Measurements from ENCODE around the gene CCNL2. TPM values are rescaled to one million over a fixed set of nuclear protein-coding genes. Genes with fewer than 3 reads are reported as not detected.
A peak's percentile ranks its signal among the peaks of the same experiment; 100 is the strongest.

The CCNL2 gene
- total and polyA plus RNA-seq, 12 donors, result 53.4 to 893 (median 168) TPM

- DNase-seq, result peak in 4 of 7 donors; percentile 59 to 72 (median 64)
- WGBS, 4 donors, result 0 to 1% (median 1%) methylated on average over 42 to 115 of the region's 122 CpGs; no CpG with 5 or more reads in 1 of the 4 donors
Measured at GRCh38 chr1:1349256-1350012, 49.7 kb downstream of the CCNL2 start, which contains the start of gene DVL1. Gene DVL1 (minus strand): TSS chr1:1349418. CDS start chr1:1349065, 353 bp downstream.

DNA sequence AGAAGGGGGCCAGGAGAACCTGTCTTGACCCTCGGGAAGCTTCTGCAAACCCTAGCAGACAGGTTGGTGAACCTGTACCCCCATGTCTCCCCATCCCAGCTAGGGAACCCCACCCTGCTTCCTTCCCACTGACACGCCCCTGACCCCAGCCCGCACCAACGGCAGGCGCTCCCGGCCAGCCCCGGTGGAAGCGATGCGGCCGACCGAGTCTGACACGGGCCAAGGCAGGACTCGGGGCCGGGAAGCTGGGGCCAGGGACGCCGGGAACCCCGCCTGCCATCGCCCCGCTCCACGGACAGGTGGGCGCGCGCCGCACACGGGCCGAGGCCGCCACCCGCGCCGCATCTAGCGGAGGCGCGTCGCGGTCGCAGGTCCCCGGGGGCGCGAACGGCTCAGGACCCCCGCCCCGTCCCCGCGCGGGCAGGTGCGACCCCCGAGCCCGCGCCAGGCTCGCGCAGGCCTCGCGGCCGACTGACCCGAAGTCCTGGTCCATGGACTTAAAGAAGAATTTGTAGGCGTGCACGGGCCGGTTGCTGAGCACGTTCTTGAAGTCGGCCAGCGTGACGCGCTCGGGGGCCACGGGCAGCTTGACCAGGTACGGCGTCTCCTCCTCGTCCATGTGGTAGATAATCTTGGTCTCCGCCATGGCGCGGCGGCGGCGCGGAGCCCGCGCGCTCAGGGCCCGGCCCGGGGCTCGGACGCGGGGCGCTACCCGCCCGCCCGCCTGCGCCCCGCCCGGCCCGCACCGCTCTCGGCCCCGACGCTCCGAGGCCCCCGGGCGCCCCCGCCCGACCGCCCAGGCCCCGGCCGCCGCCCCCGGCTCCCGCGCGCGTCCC, 50.5 kb downstream of the CCNL2 start:
- peak in 4 of 7 donors; percentile 68 to 82 (median 72) for DNase-seq
- Histone ChIP-seq H3K9me3 (replicated peaks in 1 of 3) (no peaks in the 10 kb centered on the region), H3K27ac (peak overlapping the region; percentile 60 to 95 (median 75)), H3K4me1 (replicated peaks in 1 of 2) (peaks cover 42 to 43% of the 10 kb centered on the region in 2 donors), H3K27me3 (peaks cover 7% of the 10 kb centered on the region), H3K4me3 (peak overlapping the region; percentile 35 to 98 (median 48)), H3K36me3 (replicated peaks in 1 of 2) (no peaks in the 10 kb centered on the region)
- intact Hi-C loops (cut with DNase I), result no loop called here
- WGBS, 4 donors, result 0 to 1% methylated on average over 91 to 109 of the region's 109 CpGs; no CpG with 5 or more reads in 2 of the 4 donors
- TF ChIP-seq CTCF (IDR thresholded peaks at IDR 0.05), result no peak

More at GRCh38 chr1:1349256-1350012, 49.7 kb downstream of the CCNL2 start, which contains the start of gene DVL1:
- H3K9me3 ChIP-seq (replicated peaks in 1 of 3), result no peaks in the 10 kb centered on the region
- H3K4me1 ChIP-seq (replicated peaks in 1 of 2), result peaks cover 39 to 42% of the 10 kb centered on the region in 2 donors
- peak; percentile 5 to 61 (median 38) for TF ChIP-seq CTCF (IDR thresholded peaks at IDR 0.05)
- TF ChIP-seq POLR2A (IDR thresholded peaks at IDR 0.05), result peak; percentile 38 to 51
- H3K27me3 ChIP-seq, result peaks cover 15% of the 10 kb centered on the region
- H3K4me3 ChIP-seq, result peak within 1 kb of the TSS; percentile 35 to 98 (median 52)
- peak within 1 kb of the TSS; percentile 60 to 95 (median 75) for H3K27ac ChIP-seq
- intact Hi-C loops (cut with DNase I), result no loop called here
- no peaks in the 10 kb centered on the region for H3K36me3 ChIP-seq (replicated peaks in 1 of 2)

DNA sequence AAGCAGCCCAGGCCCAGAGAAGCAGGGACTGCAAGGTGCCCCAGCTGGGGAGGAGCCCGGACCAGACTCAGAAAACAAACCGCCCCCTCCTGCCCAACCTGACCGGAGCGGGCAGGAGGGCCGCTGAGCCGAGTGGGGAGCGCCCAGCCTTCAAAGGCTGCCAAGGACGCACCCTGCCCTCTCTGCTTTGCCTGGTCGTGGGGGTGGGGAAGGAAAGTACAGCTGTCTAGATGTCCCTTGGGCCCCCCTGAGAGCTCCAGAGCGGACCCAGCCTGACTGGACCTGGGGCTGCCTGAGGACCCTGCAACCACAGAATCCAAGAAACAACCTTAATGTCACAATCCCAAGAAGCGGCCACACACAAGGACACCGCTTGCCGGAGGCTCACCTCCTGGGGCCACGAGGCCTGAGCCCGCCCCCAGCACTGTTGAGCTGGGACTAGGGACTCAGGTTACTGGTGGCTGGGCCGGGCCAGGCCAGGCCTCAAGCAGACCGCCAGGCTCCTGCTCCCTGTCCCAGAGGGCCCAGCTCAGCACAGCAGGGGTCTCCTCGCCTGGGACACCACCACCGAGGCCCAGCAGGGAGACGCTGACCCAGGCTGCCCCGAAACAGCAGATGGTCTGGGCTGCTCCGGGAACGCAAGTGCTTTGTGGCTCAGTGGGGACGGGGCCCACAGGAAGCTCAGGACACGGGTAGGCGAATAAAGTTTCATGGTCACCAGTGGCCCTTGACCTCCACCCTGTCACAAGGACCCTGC, 51.3 kb downstream of the CCNL2 start:
- H3K4me1 ChIP-seq (replicated peaks in 1 of 2), result peaks cover 42 to 43% of the 10 kb centered on the region in 2 donors
- 23 to 32% (median 28%) methylated on average over 10 to 26 of the region's 26 CpGs for WGBS, 4 donors
- no peaks in the 10 kb centered on the region for H3K9me3 ChIP-seq (replicated peaks in 1 of 3)
- no peaks in the 10 kb centered on the region for H3K36me3 ChIP-seq (replicated peaks in 1 of 2)
- DNase-seq, result peak in 6 of 7 donors; percentile 69 to 80 (median 76)
- H3K27me3 ChIP-seq, result no peaks in the 10 kb centered on the region
- peak overlapping the region in 3 of 4 donors; percentile 47 to 98 (median 50) for H3K4me3 ChIP-seq
- peak overlapping the region; percentile 60 to 95 (median 75) for H3K27ac ChIP-seq
- intact Hi-C loops (cut with DNase I), result no loop called here
- no peak for TF ChIP-seq CTCF (IDR thresholded peaks at IDR 0.05)
- peak in 1 of 2 donors; percentile 76 for TF ChIP-seq POLR2A (IDR thresholded peaks at IDR 0.05)

Measured in adrenal gland (tissue), 12 donors.